ENCODE measurements around the gene DUSP8. TPM values are rescaled to one million over a fixed set of nuclear protein-coding genes. Genes with fewer than 3 reads are reported as not detected.

The DUSP8 gene
- total and polyA plus RNA-seq, 8 donors: 6.4 to 23.5 (median 12.2) TPM

DNA sequence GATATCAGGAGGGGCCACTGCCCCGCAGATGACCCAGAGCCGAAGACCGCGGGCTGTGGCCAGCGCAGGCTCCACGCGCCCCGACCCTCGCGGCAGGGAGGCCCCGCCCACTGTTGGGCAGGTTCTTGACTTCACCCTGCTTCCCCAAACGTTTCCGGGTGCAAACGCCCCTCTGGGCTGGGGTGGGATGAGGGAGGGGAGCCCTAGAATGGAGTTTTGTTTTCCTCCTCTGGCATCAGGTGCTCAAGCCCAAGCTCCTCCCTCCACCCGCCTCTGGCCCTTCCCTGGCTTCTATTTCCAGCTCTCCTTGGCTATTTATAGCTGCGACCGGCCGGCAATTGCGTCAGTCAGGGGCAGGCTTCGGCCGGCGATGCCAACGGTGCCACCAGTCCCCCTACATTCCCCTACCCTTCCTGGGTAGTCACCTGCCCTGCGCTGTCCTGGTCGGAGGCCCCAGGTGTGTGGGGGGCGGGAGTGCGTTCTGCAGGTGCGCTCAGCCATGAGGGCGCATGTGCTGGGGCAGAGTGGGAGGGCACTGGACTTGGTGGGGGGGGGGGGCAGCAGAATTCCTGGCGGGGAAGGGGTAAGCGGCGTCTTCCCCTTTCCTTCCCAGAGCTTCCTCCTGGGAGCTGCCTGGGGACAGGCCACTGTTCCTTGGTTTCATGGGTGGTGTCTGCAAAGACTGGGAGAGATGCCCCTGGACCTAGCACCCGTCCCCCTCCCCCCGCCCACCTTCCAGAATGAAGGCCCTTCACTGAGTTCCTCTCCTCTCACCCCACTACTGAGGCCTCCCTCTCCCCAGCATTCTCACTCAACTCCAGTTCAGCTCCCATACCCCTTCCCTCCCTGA, 23.6 kb downstream of the DUSP8 start:
- Histone ChIP-seq H3K4me3 (peak overlapping the region in 2 of 4 donors; percentile 16 to 30), H3K36me3 (no peaks in the 10 kb centered on the region), H3K4me1 (peaks cover 5 to 17% (median 15%) of the 10 kb centered on the region in 3 donors), H3K27ac (peak overlapping the region in 2 of 4 donors; percentile 57 to 76), H3K27me3 (no peaks in the 10 kb centered on the region), H3K9me3 (no peaks in the 10 kb centered on the region)
- ATAC-seq (peak; percentile 81 to 91 (median 88)), DNase-seq (peak; percentile 83 to 93 (median 88)), FAIRE-seq (no peak)
- 4 to 9% methylated on average over 28 to 34 of the region's 34 CpGs for WGBS, 2 donors
- intact Hi-C loops (cut with DNase I): loop anchor here in 1 of 3 donors (5.0 kb wide), 1 partner anchor 79 kb away; the partner anchor contains the start of gene KRTAP5-5
- TF ChIP-seq CTCF (IDR thresholded peaks at IDR 0.05): no peak

- peak in 4 of 6 donors; percentile 25 to 81 (median 42) for DNase-seq
- Histone ChIP-seq H3K36me3 (no peaks in the 10 kb centered on the region), H3K27ac (peak overlapping the region in 2 of 4 donors; percentile 57 to 76), H3K9me3 (no peaks in the 10 kb centered on the region), H3K27me3 (no peaks in the 10 kb centered on the region), H3K4me3 (peak overlapping the region in 2 of 4 donors; percentile 48 to 59), H3K4me1 (peaks cover 5 to 17% (median 15%) of the 10 kb centered on the region in 3 donors)
- intact Hi-C loops (cut with DNase I): loop anchor here in 1 of 3 donors (5.0 kb wide), 1 partner anchor 80 kb away; the partner anchor contains the start of gene KRTAP5-5
- TF ChIP-seq CTCF (IDR thresholded peaks at IDR 0.05): no peak
- FAIRE-seq: no peak
- 58 to 62% methylated on average over 31 to 33 of the region's 33 CpGs for WGBS, 2 donors
- ATAC-seq: peak; percentile 4 to 11 (median 4)
These were observed 24.5 kb downstream of the DUSP8 start for GRCh38 chr11:1547467-1548098.

- DNase-seq (peak; percentile 49 to 87 (median 64)), FAIRE-seq (no peak), ATAC-seq (peak; percentile 59 to 76 (median 72))
- intact Hi-C loops (cut with DNase I): loop anchor here in 1 of 3 donors (5.0 kb wide), 1 partner anchor 80 kb away; the partner anchor contains the start of gene KRTAP5-5
- no peaks in the 10 kb centered on the region for H3K9me3 ChIP-seq
- no peak overlapping the region for H3K27ac ChIP-seq
- H3K36me3 ChIP-seq: no peaks in the 10 kb centered on the region
- 1 to 4% methylated on average over 62 to 106 of the region's 106 CpGs for WGBS, 2 donors
- H3K4me1 ChIP-seq: peaks cover 5 to 17% (median 15%) of the 10 kb centered on the region in 3 donors
- H3K4me3 ChIP-seq: peak overlapping the region; percentile 23 to 59 (median 46)
- no peaks in the 10 kb centered on the region for H3K27me3 ChIP-seq
- TF ChIP-seq CTCF (IDR thresholded peaks at IDR 0.05): peak; percentile 45 to 72 (median 59)
These were observed 25.3 kb downstream of the DUSP8 start for GRCh38 chr11:1546536-1547466.

DNA sequence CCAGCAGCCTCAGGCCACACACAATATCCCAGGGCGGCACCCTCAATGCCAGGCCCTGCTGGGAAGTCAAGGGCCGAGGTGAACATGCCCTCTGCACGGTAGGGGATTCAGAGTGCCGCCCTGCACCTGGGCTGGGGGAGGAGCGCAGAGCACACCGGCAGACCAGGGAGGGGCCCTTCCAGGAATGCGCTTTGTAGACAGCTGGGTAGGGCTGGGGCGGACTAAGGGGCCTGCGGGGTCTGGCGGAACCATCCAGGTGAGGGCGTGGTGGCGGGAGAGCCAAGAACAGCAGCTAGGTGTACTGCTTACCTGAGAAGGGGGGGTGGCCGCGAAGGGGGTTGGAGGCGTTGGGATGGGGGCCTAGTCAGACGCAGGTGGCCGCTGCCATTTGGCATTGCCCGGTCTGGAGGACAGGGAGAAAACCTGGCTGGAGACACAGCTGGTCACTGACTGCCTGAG, 26.0 kb downstream of the DUSP8 start:
- ATAC-seq (no peak), FAIRE-seq (no peak), DNase-seq (peak in 2 of 6 donors; percentile 22 to 57)
- Histone ChIP-seq H3K27ac (no peak overlapping the region), H3K27me3 (no peaks in the 10 kb centered on the region), H3K36me3 (no peaks in the 10 kb centered on the region), H3K4me1 (peaks cover 5 to 17% (median 15%) of the 10 kb centered on the region in 3 donors), H3K4me3 (peak overlapping the region in 1 of 4 donors; percentile 59), H3K9me3 (no peaks in the 10 kb centered on the region)
- intact Hi-C loops (cut with DNase I): loop anchor here in 1 of 3 donors (5.0 kb wide), 1 partner anchor 81 kb away; the partner anchor contains the start of gene KRTAP5-5
- no peak for TF ChIP-seq CTCF (IDR thresholded peaks at IDR 0.05)
- WGBS, 2 donors: 18 to 21% methylated on average over 18 of the region's 18 CpGs
